Neural cell (in vitro differentiated cells): ENCODE measurements around the gene MACROH2A1.

ENCODE experiments used
- CTCF ChIP-seq: fragments of 450-650 bp; IDR thresholded peaks from 2 replicates; pipeline ENCODE4 v1.5.1; 2014; ENCODE audit warnings: antibody characterized with exemption, mild to moderate bottlenecking, moderate library complexity; ENCODE audit not compliant: poor library complexity, severe bottlenecking
- EP300 ChIP-seq: fragments of 450-650 bp; conservative IDR thresholded peaks from 2 replicates; pipeline ENCODE4 v1.6.1; 2014; ENCODE audit warnings: antibody characterized with exemption, mild to moderate bottlenecking, moderate library complexity; ENCODE audit not compliant: poor library complexity, severe bottlenecking
- EZH2 ChIP-seq: fragments of 200-600, 300-800 bp; shearing (Covaris generic), sonication (generic); IDR thresholded peaks from 2 replicates; pipeline ENCODE4 v1.6.1; 2014; ENCODE audit warnings: antibody characterized with exemption, low read length, borderline replicate concordance, mild to moderate bottlenecking; ENCODE audit not compliant: insufficient read depth, poor library complexity, severe bottlenecking
- MXI1 ChIP-seq: fragments of 450-650 bp; conservative IDR thresholded peaks from 2 replicates; pipeline ENCODE4 v1.6.1; 2014; ENCODE audit warnings: antibody characterized with exemption, mild to moderate bottlenecking; ENCODE audit not compliant: poor library complexity, severe bottlenecking
- POLR2AphosphoS5 ChIP-seq: IDR thresholded peaks from 2 replicates; pipeline ENCODE4 v1.6.1; 2012
- RAD21 ChIP-seq: fragments of 450-650 bp; conservative IDR thresholded peaks from 2 replicates; pipeline ENCODE4 v1.6.1; 2014; ENCODE audit warnings: antibody characterized with exemption, mild to moderate bottlenecking, moderate library complexity
- REST ChIP-seq: IDR thresholded peaks from 2 replicates; pipeline ENCODE4 v1.6.1; 2012; ENCODE audit warnings: borderline replicate concordance
- SMC3 ChIP-seq: fragments of 450-650 bp; conservative IDR thresholded peaks from 2 replicates; pipeline ENCODE4 v1.6.1; 2014; ENCODE audit warnings: antibody characterized with exemption, mild to moderate bottlenecking, moderate library complexity; ENCODE audit not compliant: poor library complexity
- TAF1 ChIP-seq: IDR thresholded peaks from 2 replicates; pipeline ENCODE4 v1.6.1; 2012; ENCODE audit warnings: low read depth

- TF ChIP-seq CTCF: no peak
- no peak for TF ChIP-seq EP300
- TF ChIP-seq EZH2: no peak
- no peak for TF ChIP-seq POLR2AphosphoS5
- TF ChIP-seq REST: no peak
- no peak for TF ChIP-seq RAD21
- no peak for TF ChIP-seq MXI1
- TF ChIP-seq TAF1: no peak
- no peak for TF ChIP-seq SMC3
Observed at GRCh38 chr5:135356522-135357318, 42.3 kb downstream of the MACROH2A1 start.
